Lung (tissue), 12 donors: Measurements from ENCODE around the gene ANKRD6. TPM values are rescaled to one million over a fixed set of nuclear protein-coding genes. Genes with fewer than 3 reads are reported as not detected.

Experiments
- ATAC-seq: fragments of 200-7000 bp; cut with Tn5 transposase; one replicate; pipeline ENCODE4 v1.9.1; 2020; ENCODE audit warnings: moderate number of reproducible peaks; ENCODE audit not compliant: insufficient read depth, low FRiP score
- DNase-seq, 3 donors: peaks; one replicate each; pipeline ENCODE4 v3.0.0-alpha.2; 2013 to 2017
- H3K27ac ChIP-seq, 2 donors: one replicate each; pipeline ENCODE4 v1.5.1; 2013; ENCODE audit warnings: mild to moderate bottlenecking in 2 of 2, moderate library complexity in 2 of 2, control low read depth in 1 of 2, inconsistent platforms in 1 of 2, low read depth in 1 of 2, low read length in 1 of 2
- H3K27me3 ChIP-seq, 3 donors: one replicate each; pipeline ENCODE4 v1.5.1; 2013; ENCODE audit warnings: low read length in 2 of 3; ENCODE audit not compliant: control insufficient read depth in 3 of 3, insufficient read depth in 3 of 3
- H3K36me3 ChIP-seq, 4 donors: one replicate each; pipeline ENCODE4 v1.5.1; 2013; ENCODE audit warnings: low read length in 4 of 4, mild to moderate bottlenecking in 1 of 4, moderate library complexity in 1 of 4; ENCODE audit not compliant: control insufficient read depth in 4 of 4, insufficient read depth in 4 of 4
- H3K4me1 ChIP-seq, 5 donors: one replicate each; pipeline ENCODE4 v1.5.1; 2013; ENCODE audit warnings: low read length in 5 of 5, mild to moderate bottlenecking in 2 of 5, moderate library complexity in 1 of 5; ENCODE audit not compliant: control insufficient read depth in 5 of 5, insufficient read depth in 5 of 5
- H3K4me3 ChIP-seq: one replicate; pipeline ENCODE4 v1.5.1; 2013; ENCODE audit warnings: mild to moderate bottlenecking, control low read depth, moderate library complexity
- H3K9ac ChIP-seq, 2 donors: one replicate each; pipeline ENCODE4 v1.5.1; 2013; ENCODE audit warnings: low read length in 2 of 2, control low read depth in 1 of 2; ENCODE audit not compliant: insufficient read depth in 1 of 2
- H3K9me3 ChIP-seq, 4 donors: one replicate each; pipeline ENCODE4 v1.5.1; 2013; ENCODE audit warnings: low read length in 3 of 4, mild to moderate bottlenecking in 1 of 4, moderate library complexity in 1 of 4; ENCODE audit not compliant: control insufficient read depth in 4 of 4, insufficient read depth in 3 of 4
- WGBS, 2 donors: extraction: QIAGEN DNeasy Blood & Tissue Kit; methylation state at CpG; one replicate each; pipeline ENCODE4 v1.1.7; 2013; 5-methylcytosine and 5-hydroxymethylcytosine counted together
- polyA plus RNA-seq, 2 donors: library from polyadenylated mRNA; stranded (reverse); fragments of 200-250 nt; gene quantifications; one replicate each; pipeline ENCODE4 v1.2.1, GENCODE V29; 2013
- total RNA-seq, 2 donors: library from RNA; depleted of rRNA in 1 of 2; stranded (reverse); fragments of >200 nt in 1 of 2; gene quantifications; one replicate each; pipeline ENCODE4 v1.2.1, GENCODE V29; 2014 to 2021
- TF ChIP-seq, protein P1 (sequence below): IDR thresholded peaks from 2 replicates; pipeline ENCODE4 v1.5.1; 2012; ENCODE audit warnings: mild to moderate bottlenecking; ENCODE audit errors: control extremely low read depth, extremely low read depth
- donor health status: control.
- donor health status: control.
- donor health status: Bipolar disorder and iron deficiency.
- donor health status: healthy.
- donor health status: DM: yes; HTN: yes; CAD: no.

Gene ANKRD6
- total and polyA plus RNA-seq, 4 donors: 4.4 to 29.4 (median 16.0) TPM

DNA sequence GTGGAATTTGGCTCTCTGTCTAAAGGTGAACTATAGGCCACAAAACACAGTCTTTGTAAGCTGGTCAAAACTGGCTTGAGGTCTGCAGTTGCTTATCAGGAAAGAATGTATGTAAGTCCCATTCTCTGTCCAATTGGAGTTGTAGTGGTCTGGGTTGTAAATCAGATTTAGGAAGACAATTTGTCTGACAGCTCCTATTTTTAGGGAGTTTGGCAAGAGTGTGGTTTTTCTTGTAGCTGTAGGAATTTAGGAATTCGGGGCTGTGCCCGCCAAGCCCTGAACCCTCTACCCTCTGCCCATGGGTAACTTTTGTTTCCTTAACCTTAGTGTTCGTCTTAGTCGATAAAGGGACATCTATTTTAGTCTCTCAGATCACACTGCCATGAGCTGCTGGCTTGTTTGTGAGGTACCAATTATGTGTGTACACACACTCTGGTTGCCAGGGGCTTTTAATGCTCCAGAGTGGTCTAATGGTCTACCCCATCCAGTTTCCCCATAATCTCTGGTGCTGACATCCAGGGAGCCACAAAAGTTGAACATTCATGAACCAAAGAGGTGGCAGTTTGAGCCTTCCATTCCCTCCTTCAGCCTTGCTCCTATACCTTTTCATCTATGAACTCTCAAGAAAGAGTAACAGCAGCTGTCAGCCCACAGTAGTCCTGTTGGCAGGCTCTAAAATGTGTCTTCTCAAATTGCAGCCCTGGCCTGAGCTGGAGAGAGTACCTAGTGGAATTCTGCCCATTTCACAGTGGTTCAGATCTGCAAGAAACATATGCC lies 93.0 kb downstream of the ANKRD6 start:
- Histone ChIP-seq H3K4me3 (no peak overlapping the region), H3K27me3 (no peaks in the 10 kb centered on the region), H3K27ac (no peak overlapping the region), H3K4me1 (peaks cover 0 to 4% (median 0%) of the 10 kb centered on the region in 5 donors), H3K9ac (no peak overlapping the region), H3K36me3 (no peaks in the 10 kb centered on the region), H3K9me3 (no peaks in the 10 kb centered on the region)
- ATAC-seq (no peak), DNase-seq (no peak)
- WGBS, 2 donors: 87 to 91% methylated on average over 4 of the region's 4 CpGs
- TF ChIP-seq, protein P1, sequence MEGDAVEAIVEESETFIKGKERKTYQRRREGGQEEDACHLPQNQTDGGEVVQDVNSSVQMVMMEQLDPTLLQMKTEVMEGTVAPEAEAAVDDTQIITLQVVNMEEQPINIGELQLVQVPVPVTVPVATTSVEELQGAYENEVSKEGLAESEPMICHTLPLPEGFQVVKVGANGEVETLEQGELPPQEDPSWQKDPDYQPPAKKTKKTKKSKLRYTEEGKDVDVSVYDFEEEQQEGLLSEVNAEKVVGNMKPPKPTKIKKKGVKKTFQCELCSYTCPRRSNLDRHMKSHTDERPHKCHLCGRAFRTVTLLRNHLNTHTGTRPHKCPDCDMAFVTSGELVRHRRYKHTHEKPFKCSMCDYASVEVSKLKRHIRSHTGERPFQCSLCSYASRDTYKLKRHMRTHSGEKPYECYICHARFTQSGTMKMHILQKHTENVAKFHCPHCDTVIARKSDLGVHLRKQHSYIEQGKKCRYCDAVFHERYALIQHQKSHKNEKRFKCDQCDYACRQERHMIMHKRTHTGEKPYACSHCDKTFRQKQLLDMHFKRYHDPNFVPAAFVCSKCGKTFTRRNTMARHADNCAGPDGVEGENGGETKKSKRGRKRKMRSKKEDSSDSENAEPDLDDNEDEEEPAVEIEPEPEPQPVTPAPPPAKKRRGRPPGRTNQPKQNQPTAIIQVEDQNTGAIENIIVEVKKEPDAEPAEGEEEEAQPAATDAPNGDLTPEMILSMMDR: no peak

DNA sequence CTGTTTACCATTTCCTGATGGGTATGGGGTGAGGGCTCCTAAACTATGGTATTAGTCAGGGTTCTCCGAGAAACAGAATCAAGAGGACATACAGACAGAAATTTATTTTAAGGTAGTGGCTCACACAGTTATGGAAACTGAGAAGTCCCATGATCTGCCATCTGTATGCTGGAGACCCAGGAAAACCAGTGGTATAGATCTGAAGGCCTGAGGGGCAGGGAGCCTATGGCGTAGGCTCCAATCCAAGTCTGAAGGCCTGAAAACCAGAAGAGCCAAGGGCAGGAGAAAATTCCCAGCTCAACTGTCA lies 93.6 kb downstream of the ANKRD6 start:
- no peaks in the 10 kb centered on the region for H3K36me3 ChIP-seq
- WGBS, 2 donors: 99 to 100% methylated on average over 2 of the region's 2 CpGs

DNA sequence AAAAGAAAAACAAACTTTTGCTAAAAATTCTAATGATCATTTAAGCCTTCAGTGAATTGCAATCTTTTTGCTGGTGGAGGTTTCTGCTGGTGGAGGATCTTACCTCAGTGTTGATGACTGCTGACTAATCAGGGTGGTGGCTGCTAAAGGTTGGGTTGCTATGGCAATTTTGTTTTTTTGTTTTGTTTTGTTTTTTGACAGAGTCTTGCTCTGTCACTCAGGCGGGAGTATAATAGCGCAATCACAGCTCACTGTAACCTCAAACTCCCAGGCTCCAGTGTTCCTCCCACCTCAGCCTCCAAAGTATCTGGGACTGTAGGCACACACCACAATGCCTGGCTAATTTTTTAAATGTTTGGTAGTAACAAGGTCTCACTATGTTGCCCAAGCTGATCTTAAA lies 94.7 kb downstream of the ANKRD6 start:
- no peak for ATAC-seq
- 90 to 91% methylated on average over 2 of the region's 2 CpGs for WGBS, 2 donors

More for the DNA sequence above, 93.6 kb downstream of the ANKRD6 start:
- no peak overlapping the region for H3K4me3 ChIP-seq
- H3K27me3 ChIP-seq: no peaks in the 10 kb centered on the region
- H3K4me1 ChIP-seq: peaks cover 0 to 4% (median 0%) of the 10 kb centered on the region in 5 donors
- ATAC-seq (no peak), DNase-seq (no peak)
- H3K9me3 ChIP-seq: no peaks in the 10 kb centered on the region
- no peak overlapping the region for H3K27ac ChIP-seq
- H3K9ac ChIP-seq: no peak overlapping the region
- TF ChIP-seq, protein P1: no peak

More for the DNA sequence above, 94.7 kb downstream of the ANKRD6 start:
- DNase-seq: no peak
- Histone ChIP-seq H3K36me3 (no peaks in the 10 kb centered on the region), H3K4me3 (no peak overlapping the region), H3K9me3 (no peaks in the 10 kb centered on the region), H3K27me3 (no peaks in the 10 kb centered on the region), H3K4me1 (peaks cover 0 to 4% (median 0%) of the 10 kb centered on the region in 5 donors), H3K9ac (no peak overlapping the region), H3K27ac (no peak overlapping the region)
- TF ChIP-seq, protein P1: no peak
